CD4-positive, alpha-beta T cell treated with Interleukin-4 for 4 hours (primary cell): ENCODE results near the gene MYH14.
"Not testable (repeated sequence)": the region's sequence is repeated elsewhere in the genome, so short reads cannot be mapped to it uniquely, and the experiment has no call there.

Experiments
- DNase-seq: peaks from one replicate; pipeline ENCODE4 v3.0.0-alpha.2; 2020

Gene MYH14

DNA sequence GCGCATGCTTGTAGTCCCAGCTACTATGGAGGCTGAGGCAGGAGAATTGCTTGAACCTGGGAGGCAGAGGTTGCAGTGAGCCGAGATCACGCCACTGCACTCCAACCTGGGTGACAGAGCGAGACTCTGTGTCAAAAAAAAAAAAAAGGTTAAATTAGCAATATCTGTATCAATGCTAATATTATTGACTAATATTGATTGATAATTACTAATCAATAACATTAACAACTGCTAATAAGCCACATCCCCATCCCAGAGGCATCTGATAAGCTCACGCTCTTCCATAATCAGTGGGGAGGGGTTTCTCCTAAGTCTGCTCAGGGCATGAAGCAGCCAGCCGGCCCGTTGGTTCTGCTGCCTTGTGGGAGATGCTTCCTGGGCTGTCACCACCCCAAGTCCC lies 24.7 kb downstream of the MYH14 start:
- not testable (repeated sequence) for DNase-seq

DNA sequence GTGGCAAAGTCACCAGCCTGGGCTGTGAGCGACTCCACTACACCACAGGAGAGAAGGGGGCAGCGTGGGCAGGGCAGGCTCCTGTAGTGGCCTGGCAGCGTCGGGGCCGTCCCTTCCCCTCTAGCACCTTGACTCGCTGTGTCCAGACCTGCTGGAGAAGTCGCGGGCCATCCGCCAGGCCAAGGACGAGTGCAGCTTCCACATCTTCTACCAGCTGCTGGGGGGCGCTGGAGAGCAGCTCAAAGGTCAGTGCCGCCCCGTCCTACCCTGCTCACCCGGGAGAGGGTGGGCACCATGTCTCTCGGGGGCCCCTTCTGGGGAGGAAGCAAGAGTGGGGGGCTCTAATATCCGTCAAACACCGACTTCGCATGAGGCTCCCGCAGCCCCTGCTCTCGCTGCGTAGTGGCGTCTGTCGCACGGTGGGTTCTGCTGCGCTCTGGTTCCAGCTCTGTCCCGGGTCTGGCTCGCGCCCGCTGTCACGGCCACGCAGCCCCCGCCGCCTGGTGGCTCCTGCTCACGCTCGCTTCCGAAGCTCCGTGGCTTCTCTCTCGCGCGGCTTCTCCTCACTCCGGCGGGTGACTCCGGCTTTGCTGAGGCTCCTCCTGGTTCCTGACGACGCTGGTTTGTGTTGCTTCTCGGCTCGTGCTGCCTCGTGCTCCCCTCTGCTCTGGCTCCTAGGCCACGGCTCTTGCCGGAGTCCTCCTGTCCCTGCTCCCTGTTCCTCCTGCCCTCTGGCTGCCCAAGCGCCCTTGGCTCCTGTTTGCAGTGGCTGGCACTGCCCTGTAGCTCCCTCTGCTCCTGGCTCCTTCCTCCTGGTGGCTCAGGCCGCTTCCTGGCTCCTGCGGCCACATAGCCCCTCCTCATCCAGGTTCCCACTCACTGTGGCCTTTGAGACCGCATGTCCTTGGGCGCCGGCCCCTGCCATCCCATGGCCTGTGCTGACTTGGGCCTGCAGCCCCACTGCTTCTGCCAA lies 27.2 kb downstream of the MYH14 start:
- no peak for DNase-seq

DNA sequence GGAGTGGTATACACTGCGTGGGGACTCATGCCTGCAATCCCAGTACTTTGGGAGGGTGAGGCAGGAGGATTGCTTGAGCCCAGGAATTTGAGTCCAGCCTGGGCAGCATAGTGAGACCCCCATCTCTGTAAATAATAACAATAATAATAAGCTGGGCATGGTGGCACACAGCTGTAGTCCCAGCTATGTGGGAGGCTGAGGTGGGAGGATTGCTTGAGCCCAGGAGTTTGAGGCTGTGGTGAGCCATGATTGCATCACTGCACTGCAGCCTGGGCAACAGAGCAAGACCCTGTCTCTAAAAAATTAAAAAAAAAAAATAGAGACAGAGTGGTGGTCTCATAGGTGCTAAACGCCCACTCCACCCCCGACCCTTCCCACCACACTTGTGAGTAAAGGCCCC lies 28.0 kb downstream of the MYH14 start:
- not testable (repeated sequence) for DNase-seq

DNA sequence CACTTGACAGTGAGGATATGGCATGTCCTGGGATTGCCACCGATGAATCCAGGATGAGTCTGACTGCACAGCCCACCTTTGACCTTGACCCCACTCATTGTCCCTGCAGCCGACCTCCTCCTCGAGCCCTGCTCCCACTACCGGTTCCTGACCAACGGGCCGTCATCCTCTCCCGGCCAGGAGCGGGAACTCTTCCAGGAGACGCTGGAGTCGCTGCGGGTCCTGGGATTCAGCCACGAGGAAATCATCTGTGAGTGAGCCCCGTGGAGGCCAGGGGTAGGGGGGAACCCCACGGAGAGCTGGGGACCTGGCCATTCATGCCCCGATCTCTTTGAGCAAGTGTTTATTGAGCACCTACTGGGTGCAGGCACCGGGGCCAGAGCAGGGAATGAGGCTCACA lies 28.4 kb downstream of the MYH14 start:
- no peak for DNase-seq

DNA sequence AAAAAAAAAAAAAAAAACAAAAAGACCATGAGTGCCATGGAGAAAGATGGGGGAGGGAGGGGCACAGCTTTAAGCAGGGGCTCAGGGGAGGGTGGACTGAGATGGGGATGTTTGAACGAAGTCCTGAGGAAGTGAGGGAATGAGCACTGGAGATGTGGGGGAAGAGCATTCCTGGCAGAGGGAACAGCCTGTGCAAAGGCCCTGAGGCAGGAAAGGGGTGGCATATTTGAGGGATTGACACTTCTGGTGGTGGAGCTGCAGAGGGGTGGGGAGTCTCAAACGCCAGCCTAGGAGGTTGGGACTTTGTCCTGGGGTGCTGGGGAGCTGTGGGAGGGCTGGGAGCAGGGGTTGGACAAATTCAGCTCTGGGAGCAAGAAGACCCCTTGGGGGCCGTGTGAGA lies 29.2 kb downstream of the MYH14 start:
- DNase-seq: no peak

DNA sequence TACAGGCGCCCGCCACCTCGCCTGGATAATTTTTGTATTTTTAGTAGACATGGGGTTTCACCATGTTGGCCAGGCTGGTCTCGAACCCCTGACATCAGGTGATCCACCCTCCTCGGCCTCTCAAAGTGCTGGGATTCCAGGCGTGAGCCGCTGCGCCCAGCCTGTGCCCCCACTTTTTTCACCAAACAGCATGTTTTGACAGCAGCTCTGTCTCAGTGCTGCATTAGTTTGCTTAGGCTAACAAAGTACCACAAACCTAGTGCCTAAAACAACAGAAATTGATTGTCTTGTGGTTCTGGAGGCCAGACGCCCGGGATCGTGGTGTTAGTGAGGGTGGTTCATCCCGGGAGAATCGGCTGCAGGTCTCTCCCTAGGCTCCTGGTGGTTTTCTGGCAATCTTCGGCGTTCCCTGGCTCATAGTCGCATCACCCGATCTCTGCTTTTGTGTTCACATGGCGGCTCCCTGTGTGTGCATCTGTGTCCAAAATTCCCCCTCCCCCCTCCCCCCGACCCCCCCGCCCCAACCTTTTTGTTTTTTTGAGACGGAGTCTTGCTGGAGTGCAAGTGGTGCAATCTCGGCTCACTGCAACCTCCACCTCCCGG lies 30.0 kb downstream of the MYH14 start:
- no peak for DNase-seq

DNA sequence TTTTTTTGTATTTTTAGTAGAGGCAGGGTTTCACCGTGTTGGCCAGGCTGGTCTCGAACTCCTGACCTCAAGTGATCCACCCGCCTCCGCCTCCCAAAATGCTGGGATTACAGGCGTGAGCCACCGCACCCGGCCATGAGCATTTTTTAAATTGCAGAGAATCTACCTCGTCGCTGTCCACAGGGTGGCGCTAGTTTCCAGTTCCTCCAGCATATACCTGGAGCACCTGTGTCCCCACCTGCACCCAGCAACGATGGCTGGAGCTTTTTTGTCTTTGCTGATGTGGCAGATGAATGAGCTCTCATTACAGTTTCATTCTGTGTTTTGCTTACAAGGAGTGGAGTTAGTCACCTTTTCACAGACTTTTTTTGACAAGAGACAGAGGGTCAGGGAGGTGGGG lies 34.1 kb downstream of the MYH14 start:
- not testable (repeated sequence) for DNase-seq

DNA sequence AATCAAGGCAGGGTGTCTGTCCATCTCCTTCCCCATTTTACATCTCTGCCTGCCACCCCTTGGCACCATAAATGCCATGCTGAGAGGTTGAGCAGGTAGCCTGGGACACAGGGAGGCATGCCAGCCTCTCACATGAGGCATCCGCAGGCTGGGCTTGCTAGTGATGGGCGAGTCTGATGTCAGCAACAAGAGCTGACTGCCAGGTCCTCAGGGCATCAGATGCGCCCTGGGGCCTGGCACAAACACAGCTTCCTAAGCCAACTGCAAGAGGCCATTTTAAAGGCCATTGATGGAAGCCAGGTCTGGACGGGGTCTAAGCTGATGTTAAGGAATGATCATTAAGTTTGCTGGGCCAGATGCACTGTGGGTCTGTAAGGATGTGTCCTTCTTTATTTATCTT lies 34.6 kb downstream of the MYH14 start:
- DNase-seq: no peak

DNA sequence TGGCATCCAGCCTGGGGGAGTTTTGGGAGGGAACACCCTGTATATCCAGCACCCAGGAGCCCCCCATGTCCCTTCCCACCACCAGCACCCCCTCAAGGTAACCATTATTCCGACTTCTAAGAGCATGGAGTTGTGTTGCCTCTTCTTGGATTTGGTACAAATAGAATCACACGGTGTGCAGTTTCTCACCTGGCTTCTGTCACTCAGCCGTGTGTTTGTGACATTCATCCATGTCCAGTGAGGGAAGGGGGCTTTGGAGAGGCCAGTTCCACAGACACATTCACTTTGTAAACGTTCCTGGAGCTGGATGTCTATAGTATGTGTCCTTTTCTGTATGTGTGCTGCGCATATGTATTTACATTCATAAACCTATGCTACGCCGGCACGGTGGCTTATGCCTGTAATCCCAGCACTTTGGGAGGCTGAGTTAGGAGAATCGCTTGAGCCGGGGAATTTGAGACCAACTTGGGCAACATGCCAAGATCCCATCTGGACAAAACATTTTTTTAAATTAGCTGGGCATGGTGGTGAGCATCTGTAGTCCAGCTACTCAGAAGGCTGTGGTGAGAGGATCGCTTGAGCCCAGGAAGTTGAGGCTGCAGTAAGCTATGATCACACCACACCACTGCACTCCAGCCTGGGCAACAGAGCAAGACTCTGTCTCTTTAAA lies 36.6 kb downstream of the MYH14 start:
- DNase-seq: no peak

DNA sequence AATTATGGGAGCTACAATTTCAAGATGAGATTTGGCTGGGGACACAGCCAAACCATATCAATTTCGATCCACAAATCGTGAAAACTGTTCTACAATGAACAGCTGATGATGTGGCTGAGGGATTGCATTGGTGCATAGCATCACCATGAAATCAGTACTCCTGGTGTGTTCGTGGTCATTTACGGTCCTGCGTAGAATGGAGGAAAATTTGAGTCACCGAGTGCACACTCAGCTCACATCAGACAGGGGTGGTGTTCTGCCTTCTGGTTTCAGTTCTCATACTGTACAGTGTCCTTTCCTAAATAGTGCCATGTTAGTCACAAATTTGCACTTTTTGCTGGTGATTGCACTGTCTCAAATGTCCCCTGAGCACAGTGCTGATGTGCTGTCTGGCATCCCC lies 39.2 kb downstream of the MYH14 start:
- DNase-seq: no peak

DNA sequence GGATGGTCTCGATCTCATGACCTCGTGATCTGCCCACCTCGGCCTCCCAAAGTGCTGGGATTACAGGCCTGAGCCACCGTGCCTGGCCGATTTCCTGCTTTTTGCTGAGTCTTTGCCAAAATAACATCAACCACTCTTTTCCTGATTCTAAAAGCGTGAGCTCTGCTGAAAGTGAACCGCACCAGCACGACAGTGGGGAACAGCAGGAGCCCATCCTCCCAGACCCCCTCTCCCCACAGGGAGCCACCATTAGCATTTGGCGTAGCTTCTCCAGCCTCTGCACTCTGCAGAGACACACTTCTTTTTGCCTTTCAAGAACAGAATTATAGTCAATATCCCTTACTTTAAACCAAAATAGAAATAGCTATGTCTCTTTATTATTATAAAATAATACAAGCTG lies 41.3 kb downstream of the MYH14 start:
- DNase-seq: no peak

DNA sequence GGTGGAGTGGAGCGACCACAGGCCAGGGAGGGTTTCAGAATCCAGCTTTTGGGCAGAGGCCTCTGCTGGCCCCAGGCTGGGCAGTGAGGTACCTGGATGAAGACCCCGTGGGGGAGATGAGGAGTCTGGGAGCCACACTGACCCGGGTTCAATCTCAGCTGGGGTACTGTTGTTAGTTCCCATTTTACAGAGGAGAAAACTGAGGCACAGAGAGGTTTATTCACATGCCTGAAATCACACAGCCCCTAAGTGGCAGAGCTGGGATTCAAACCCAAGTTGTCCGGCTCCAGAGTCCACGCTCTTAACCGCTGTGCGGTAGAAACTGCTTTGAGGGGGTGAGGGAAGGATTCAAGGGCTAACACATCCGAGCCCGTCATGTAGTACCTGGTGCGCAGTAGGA lies 45.0 kb downstream of the MYH14 start:
- DNase-seq: no peak

DNA sequence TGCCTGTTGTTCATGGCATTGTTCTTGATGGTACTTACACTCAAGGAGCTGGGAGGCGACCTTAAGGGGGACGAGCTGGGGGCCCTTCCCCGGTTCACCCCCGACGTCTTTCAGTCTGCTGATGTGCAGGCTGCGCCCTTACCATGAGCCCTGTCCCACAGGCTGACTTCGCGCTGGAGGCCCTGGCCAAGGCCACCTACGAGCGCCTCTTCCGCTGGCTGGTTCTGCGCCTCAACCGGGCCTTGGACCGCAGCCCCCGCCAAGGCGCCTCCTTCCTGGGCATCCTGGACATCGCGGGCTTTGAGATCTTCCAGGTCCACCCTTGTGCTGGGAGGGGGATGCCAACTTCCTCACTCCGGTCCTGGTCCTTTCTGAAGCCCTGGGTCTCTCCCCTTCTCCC lies 45.4 kb downstream of the MYH14 start:
- no peak for DNase-seq

DNA sequence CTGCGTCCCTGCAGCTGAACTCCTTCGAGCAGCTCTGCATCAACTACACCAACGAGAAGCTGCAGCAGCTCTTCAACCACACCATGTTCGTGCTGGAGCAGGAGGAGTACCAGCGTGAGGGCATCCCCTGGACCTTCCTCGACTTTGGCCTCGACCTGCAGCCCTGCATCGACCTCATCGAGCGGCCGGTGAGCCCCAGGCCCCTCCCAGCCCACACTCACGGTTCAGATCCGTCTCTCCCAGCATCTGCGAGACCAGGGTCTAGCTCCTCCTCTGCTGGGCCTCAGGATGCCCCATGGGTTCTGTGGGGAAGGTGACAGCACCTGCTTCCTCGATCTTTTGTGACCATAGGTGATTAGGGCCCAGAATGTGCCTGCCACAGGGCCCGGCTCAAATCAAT lies 46.2 kb downstream of the MYH14 start:
- DNase-seq: no peak

DNA sequence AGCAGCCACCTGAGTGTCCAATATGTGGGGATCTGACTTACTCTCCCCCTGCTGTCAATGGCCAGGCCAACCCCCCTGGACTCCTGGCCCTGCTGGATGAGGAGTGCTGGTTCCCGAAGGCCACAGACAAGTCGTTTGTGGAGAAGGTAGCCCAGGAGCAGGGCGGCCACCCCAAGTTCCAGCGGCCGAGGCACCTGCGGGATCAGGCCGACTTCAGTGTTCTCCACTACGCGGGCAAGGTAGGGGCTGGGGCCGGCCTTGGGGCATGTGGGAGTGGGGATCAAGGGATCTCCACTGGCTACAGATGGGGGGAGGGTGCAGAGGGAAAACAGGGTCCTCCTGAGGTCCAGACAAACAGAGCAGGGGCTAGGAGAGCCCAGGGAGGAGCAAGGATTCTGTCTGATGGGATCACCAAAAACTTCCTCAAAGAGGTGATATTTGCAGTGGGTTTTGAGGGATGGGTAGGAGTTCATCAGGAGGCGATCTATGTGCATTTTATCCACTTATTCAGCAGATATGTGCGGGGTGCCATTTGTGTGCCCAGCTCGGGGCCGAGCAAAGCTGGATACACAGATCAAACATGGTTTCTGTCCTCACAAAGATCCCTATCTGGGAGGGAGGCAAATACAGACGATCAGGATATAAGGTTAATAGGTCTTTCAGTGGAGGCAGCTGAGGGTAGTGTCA lies 47.2 kb downstream of the MYH14 start:
- no peak for DNase-seq

DNA sequence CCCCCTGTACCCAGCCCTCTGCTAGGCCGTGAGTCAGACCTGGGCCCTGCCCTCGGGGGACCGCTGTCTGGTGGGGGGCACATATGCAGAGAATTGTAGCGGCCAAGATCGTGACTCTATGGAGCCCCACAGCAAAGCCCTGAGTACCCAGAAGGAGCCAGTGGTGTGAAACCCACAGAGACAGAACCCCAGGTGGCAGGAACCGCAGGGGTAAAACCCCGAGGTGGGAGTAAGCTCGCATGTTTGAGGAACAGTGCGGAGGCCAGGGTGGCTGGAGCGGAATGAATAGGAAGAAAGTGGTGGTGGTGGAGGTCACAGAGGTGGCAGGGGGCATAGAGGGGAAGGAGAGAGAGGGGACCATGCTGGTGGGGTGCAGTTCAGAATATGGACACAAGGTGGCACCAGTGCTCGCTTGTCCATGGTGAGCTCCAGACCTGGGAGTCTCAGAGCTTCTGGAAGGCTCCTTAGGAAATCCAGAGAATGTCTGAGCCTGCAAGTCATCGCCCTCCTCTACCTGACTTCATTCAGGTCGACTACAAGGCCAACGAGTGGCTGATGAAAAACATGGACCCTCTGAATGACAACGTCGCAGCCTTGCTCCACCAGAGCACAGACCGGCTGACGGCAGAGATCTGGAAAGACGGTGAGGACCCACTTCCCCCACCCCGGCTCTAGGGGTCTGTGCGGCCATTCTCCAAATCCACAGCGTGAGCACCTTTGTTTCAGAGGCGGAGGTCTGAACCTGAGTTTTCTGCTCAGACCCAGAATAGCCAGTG lies 48.9 kb downstream of the MYH14 start:
- no peak for DNase-seq

DNA sequence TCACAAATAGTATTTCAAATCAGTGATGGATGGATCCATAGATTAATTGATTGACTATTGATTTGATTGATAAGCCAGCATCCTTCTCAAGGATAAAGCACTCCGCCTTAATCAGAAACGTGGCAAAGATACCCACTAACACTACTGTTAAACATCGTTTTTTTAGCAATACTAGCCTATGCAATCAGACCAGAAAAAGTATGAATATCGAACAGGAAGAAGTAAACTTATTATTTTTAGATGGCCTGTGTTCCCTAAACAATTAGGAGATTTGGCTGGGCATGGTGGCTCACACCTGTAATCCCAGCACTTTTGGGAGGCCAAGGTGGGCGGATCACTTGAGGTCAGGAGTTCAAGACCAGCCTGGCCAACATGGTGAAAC lies 49.5 kb downstream of the MYH14 start:
- DNase-seq: no peak

DNA sequence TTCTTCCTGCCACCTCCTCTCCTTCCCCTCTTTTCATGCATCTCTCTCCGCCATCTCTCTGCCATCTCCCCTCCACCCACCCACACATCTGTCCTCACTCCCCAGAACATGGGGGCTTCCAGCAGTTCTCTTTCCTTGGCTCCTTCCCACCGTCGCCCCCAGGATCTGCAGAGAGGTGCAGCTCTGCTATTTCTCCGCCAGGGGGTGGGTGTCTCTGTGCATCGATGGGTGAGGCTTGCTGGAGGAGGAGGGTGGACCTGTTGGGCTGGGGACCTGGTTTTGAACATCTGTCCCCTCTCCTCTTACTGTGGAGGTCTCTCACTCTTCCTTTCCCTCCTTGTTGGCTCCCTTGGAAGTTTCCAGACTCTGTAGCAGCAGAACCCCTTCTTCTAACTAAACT lies 51.7 kb downstream of the MYH14 start:
- no peak for DNase-seq

DNA sequence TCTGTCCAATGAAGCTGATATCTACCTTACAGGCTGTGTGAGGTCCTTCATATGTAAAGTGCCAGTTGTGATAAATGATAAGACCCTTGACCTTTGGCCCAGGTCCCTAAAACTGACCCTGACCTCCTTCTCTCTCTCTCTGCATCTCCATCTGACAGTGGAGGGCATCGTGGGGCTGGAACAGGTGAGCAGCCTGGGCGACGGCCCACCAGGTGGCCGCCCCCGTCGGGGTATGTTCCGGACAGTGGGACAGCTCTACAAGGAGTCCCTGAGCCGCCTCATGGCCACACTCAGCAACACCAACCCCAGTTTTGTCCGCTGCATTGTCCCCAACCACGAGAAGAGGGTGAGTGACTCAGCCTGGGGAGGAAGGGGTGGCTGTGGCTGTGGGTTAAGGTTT lies 53.7 kb downstream of the MYH14 start:
- no peak for DNase-seq

DNA sequence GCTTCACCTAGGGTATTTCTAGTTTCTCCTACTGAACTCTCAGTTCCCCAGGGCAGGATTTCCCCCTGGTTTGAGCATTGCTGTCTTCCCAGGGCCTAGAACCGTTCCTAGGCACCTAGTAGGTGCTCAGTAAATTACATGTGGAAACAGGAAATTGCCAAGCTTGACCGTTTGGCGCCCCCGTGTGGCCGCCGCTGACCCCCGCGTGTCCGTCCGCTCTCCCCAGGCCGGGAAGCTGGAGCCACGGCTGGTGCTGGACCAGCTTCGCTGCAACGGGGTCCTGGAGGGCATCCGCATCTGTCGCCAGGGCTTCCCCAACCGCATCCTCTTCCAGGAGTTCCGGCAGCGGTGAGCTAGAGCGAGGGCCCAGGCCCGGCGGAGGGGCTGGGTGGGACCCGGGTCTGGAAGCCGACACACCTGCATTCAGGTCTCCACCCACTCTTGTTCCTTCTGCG lies 55.5 kb downstream of the MYH14 start:
- no peak for DNase-seq

DNA sequence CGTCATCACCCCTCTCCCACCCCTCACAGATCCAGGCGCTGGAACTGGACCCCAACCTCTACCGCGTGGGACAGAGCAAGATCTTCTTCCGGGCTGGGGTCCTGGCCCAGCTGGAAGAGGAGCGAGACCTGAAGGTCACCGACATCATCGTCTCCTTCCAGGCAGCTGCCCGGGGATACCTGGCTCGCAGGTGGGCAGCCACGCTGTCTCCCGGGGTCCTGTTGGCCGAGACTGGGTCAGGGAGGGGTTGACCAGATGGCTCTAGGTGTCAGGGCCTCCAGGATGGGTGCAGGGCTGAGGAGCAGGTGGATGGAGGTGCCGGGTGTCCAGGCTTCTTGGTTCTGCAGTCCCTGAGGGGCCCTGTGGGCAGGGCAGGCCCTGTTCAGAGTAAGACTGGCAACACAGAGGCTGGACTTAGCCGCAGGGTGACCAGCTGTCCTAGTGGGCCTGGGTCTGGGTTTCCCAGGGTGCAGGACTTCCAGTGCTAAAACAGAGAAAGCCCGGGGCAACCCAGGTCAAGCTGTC lies 58.1 kb downstream of the MYH14 start:
- no peak for DNase-seq

DNA sequence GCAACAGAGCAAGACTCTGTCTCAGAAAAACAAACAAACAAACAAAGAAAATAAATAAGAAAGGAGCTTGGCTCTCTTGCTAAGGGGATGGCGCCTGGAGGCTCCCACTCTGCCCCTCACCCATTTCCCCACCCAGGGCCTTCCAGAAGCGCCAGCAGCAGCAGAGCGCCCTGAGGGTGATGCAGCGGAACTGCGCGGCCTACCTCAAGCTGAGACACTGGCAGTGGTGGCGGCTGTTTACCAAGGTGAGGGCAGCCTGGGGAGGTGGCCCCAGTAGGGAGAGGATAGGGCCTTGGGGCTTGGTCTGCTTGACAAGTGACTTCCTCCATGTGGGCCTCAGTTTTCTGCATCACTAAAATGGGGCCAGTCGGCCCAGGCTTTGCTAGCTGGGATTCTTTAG lies 59.8 kb downstream of the MYH14 start:
- DNase-seq: no peak
